Measurements from ENCODE around the gene COQ5. TPM values are rescaled to one million over a fixed set of nuclear protein-coding genes. Genes with fewer than 3 reads are reported as not detected.

The COQ5 gene
- total and polyA plus RNA-seq, 7 donors, result 17.4 to 62.9 (median 29.2) TPM

GRCh38 chr12:120563495-120563894 is 34.5 kb upstream of the COQ5 start:
- intact Hi-C loops (cut with DNase I), result no loop called here
- H3K36me3 ChIP-seq, result peaks cover 50 to 97% (median 78%) of the 10 kb centered on the region in 4 donors
- WGBS, 2 donors, result 96 to 97% methylated on average over 11 of the region's 11 CpGs
- TF ChIP-seq POLR2A (IDR thresholded peaks at IDR 0.05) (no peak), CTCF (IDR thresholded peaks at IDR 0.05) (no peak), EP300 (IDR thresholded peaks at IDR 0.05) (no peak), POLR2AphosphoS5 (IDR thresholded peaks at IDR 0.05) (no peak)
- H3K27me3 ChIP-seq, result no peaks in the 10 kb centered on the region
- H3K4me3 ChIP-seq, result no peak overlapping the region
- H3K27ac ChIP-seq, result peak overlapping the region; percentile 68 to 84 (median 76)
- H3K4me1 ChIP-seq, result peaks cover 0 to 28% (median 18%) of the 10 kb centered on the region in 4 donors
- peak; percentile 56 for DNase-seq
- H3K9me3 ChIP-seq, result no peaks in the 10 kb centered on the region

GRCh38 chr12:120562906-120563305 is 33.9 kb upstream of the COQ5 start:
- 89 to 90% methylated on average over 8 of the region's 8 CpGs for WGBS, 2 donors
- intact Hi-C loops (cut with DNase I), result no loop called here
- H3K36me3 ChIP-seq, result peaks cover 51 to 97% (median 75%) of the 10 kb centered on the region in 4 donors

GRCh38 chr12:120557589-120557988 is 28.6 kb upstream of the COQ5 start:
- no peak overlapping the region for H3K27ac ChIP-seq
- peaks cover 41 to 93% (median 59%) of the 10 kb centered on the region in 4 donors for H3K36me3 ChIP-seq
- 93 to 99% methylated on average over 2 of the region's 2 CpGs for WGBS, 2 donors
- H3K27me3 ChIP-seq, result no peaks in the 10 kb centered on the region
- no peak overlapping the region for H3K4me3 ChIP-seq
- H3K9me3 ChIP-seq, result no peaks in the 10 kb centered on the region
- TF ChIP-seq POLR2A (IDR thresholded peaks at IDR 0.05) (no peak), EP300 (IDR thresholded peaks at IDR 0.05) (no peak), CTCF (IDR thresholded peaks at IDR 0.05) (no peak), POLR2AphosphoS5 (IDR thresholded peaks at IDR 0.05) (no peak)
- intact Hi-C loops (cut with DNase I), result no loop called here
- DNase-seq, result no peak
- H3K4me1 ChIP-seq, result peaks cover 0 to 11% (median 7%) of the 10 kb centered on the region in 4 donors

More at GRCh38 chr12:120562906-120563305, 33.9 kb upstream of the COQ5 start:
- TF ChIP-seq EP300 (IDR thresholded peaks at IDR 0.05) (peak in 2 of 4 donors; percentile 2 to 57), POLR2A (IDR thresholded peaks at IDR 0.05) (no peak), POLR2AphosphoS5 (IDR thresholded peaks at IDR 0.05) (peak in 3 of 4 donors; percentile 42 to 71 (median 60)), CTCF (IDR thresholded peaks at IDR 0.05) (no peak)
- H3K27ac ChIP-seq, result peak overlapping the region; percentile 68 to 84 (median 76)
- peaks cover 0 to 28% (median 18%) of the 10 kb centered on the region in 4 donors for H3K4me1 ChIP-seq
- peak; percentile 74 for DNase-seq
- H3K27me3 ChIP-seq, result no peaks in the 10 kb centered on the region
- no peaks in the 10 kb centered on the region for H3K9me3 ChIP-seq
- H3K4me3 ChIP-seq, result no peak overlapping the region

GRCh38 chr12:120554678-120555077 is 25.7 kb upstream of the COQ5 start:
- peak overlapping the region in 1 of 4 donors; percentile 27 for H3K27ac ChIP-seq

More at GRCh38 chr12:120554678-120555077, 25.7 kb upstream of the COQ5 start:
- Histone ChIP-seq H3K4me3 (no peak overlapping the region), H3K27me3 (no peaks in the 10 kb centered on the region), H3K9me3 (no peaks in the 10 kb centered on the region), H3K4me1 (peaks cover 0 to 24% (median 18%) of the 10 kb centered on the region in 4 donors), H3K36me3 (peaks cover 28 to 92% (median 39%) of the 10 kb centered on the region in 4 donors)
- WGBS, 2 donors, result 90 to 96% methylated on average over 1 of the region's 1 CpG
- intact Hi-C loops (cut with DNase I), result no loop called here
- TF ChIP-seq POLR2A (IDR thresholded peaks at IDR 0.05), result no peak
- no peak for TF ChIP-seq CTCF (IDR thresholded peaks at IDR 0.05)
- no peak for TF ChIP-seq EP300 (IDR thresholded peaks at IDR 0.05)
- no peak for TF ChIP-seq POLR2AphosphoS5 (IDR thresholded peaks at IDR 0.05)
- DNase-seq, result no peak

All from sigmoid colon (tissue), 7 donors.